Measurements from ENCODE around the gene FAM50A.

FAM50A gene

GRCh38 chrX:154440623-154441357 is 3.2 kb upstream of the FAM50A start:
- DNase-seq = no peak

- DNase-seq = no peak
Observed at GRCh38 chrX:154441564-154441963, 2.4 kb upstream of the FAM50A start.

GRCh38 chrX:154441984-154442707 is 1.8 kb upstream of the FAM50A start:
- DNase-seq = no peak

- DNase-seq = no peak
Observed at GRCh38 chrX:154443479-154443910, 446 bp upstream of the FAM50A start.

GRCh38 chrX:154444755-154445246 is 860 bp downstream of the FAM50A start:
- no peak for DNase-seq

- DNase-seq = no peak
Observed at GRCh38 chrX:154445776-154446175, 1.8 kb downstream of the FAM50A start.

GRCh38 chrX:154446430-154446829 is 2.5 kb downstream of the FAM50A start:
- no peak for DNase-seq

DNA sequence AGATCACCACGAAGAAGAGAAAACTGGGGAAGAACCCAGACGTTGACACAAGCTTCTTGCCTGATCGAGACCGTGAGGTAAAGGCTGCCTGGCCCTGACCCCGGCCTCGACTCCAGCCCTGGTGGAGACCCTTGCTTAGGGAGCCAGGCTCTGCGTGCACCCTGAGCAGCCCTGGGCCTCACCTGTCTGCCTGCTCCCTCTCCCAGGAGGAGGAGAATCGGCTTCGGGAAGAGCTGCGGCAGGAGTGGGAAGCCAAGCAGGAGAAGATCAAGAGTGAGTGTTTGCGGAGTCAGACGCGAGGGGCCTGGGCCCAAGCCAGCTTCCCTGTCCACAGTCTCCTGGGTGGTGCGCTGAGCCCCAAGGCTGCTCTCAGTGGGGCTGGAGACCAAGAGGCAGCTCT is 4.5 kb downstream of the FAM50A start:
- DNase-seq = no peak

- DNase-seq = no peak
Observed at GRCh38 chrX:154449618-154450017, 5.7 kb downstream of the FAM50A start.

GRCh38 chrX:154450312-154450711 is 6.4 kb downstream of the FAM50A start:
- DNase-seq = no peak

DNA sequence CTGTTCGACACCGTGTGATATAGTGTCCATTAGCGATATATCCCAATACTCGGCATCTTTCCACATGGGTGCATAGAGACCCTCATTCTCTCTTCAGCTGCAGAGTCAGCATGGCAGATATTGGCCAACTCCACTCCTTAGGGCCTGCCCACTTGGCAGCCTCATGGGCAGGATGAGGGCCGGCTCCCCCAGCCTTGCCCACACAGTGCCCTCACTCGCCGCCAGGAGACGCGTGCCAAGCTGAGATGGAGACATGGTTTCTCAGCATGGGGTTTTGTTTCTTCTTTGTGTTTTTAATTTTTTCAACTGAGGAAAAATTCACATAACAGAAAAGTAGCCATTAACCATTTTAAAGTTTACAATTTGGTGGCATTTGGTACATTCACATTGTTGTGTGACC is 8.9 kb downstream of the FAM50A start:
- peak; percentile 23 for DNase-seq

- peak; percentile 18 for DNase-seq
Observed at GRCh38 chrX:154457491-154458115, 13.7 kb downstream of the FAM50A start.

DNA sequence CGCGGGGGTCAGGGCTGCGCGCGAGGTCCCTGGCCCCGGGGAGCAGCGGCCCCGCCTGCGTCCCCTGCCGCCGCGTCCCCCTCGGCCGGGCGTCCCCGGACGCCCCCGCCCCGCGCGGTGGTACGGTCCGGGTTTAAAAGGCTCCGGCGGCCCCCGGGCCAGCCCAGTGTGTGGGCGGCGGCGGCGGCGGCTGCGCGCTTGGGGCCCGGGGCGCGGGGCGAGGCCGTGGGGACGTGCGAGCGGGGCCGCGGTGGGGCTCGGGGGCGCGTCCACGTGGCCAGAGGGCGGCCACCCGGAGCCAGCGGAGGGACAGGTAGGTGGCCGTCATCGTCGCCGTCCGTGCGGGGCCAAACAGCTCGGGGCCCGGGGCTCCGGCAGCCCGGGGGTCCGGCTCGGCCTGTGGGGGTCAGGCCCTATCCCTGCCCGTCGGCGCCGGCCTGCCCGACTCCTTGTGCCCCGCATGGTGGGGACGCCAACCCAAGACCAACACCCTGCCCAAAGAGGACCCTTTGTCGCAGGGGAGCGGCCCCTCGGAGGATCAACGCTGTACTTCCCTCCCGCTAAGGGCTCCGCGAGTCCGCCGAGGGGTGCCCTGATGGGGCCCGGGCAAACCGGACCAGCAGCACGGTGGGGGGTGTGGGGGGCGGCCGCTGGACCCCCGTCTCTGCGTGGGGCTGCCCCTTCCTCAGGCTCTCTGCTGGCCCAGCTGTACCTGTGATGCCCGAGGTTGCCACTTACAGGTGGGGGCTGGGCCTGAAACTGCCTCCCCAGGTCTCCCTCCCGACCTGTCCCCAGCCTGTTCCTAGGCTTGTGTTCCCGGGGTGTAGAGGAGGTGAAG is 14.4 kb downstream of the FAM50A start, which contains the start of gene PLXNA3:
TSS of gene PLXNA3 (plus strand) at position 166 of the 838 bp plus-strand sequence. CDS start 1,903 bp downstream, outside the sequence.
- DNase-seq = peak; percentile 18

DNA sequence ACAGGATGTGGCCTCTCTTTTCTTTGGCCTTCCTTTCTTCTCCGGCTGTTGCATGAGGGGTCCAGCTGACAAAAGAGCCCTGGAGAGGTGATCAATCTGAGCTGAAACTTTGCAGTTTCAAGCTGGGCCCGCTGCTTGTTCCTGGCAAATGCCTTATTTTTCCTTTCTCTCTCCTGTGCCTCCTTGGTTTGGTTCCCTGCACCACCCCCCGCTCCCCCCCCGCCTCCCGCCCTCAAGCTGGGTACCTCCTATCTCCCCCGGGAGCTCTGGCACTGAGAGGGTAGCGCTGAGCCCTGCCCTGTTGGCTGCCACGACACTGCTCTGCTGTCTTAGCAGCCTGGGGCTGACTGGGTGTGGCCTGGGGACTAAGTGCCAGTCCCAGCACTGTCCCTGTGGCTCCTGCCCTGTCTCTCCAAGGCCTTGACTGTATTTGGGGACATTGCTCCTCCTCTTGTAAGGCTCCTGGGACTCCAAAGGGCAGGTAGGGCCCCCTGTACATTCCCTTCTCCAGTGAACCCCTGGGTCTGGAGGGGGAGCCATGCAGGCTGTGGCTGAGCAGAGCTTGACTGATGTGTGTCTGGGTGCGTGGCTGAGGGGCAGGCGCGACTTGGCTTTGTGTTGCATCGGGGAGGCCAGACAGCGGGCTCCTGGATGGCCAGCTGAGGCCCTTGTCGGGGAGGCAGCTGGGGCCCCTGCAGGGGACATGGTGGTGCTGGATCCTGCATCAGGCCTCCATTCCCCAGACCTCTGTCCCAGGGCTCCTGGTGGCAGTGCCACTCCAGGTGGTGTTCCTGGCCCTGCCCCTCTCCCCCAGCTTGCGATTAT is 15.2 kb downstream of the FAM50A start:
- peak; percentile 9 for DNase-seq

- no peak for DNase-seq
Observed at GRCh38 chrX:154459832-154460231, 15.9 kb downstream of the FAM50A start.

GRCh38 chrX:154460326-154460725 is 16.4 kb downstream of the FAM50A start:
- DNase-seq = no peak

DNA sequence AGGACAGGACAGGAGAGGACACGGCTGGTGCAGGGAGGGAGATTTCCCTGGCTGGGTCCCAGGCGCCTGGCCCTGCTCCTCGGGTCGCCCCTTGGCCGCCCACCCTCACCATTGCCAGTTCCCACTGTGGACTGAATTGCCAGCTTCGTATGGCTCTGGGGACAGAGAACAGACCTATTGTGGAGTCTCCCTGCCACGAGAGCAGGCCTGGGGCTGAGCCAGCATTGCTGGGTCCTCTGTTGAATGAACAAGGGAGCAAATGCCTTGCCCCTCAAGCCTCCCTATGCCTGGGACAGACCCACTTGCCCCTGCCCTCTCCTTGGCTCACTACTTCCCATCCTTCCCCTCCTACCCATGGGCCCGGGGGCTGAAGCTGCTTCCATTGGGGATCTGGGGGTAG is 18.5 kb downstream of the FAM50A start:
- peak; percentile 2 for DNase-seq

- DNase-seq = no peak
Observed at GRCh38 chrX:154463611-154464220, 19.8 kb downstream of the FAM50A start.

- no peak for DNase-seq
Observed at GRCh38 chrX:154464806-154465365, 20.9 kb downstream of the FAM50A start.

GRCh38 chrX:154465601-154466000 is 21.7 kb downstream of the FAM50A start:
- DNase-seq = no peak

- DNase-seq = no peak
Observed at GRCh38 chrX:154466036-154466435, 22.1 kb downstream of the FAM50A start.
